Right lobe of liver (tissue), 6 donors: ENCODE measurements around the gene CACNB4. TPM values are rescaled to one million over a fixed set of nuclear protein-coding genes. Genes with fewer than 3 reads are reported as not detected.

ENCODE experiments used
- ATAC-seq, 4 donors: fragments of 200-7000 bp; cut with Tn5 transposase; one replicate each; pipeline ENCODE4 v1.9.1; 2020; ENCODE audit warnings: mild to moderate bottlenecking in 4 of 4, moderate library complexity in 4 of 4
- DNase-seq, 3 donors: peaks; one replicate each; pipeline ENCODE4 v3.0.0-alpha.2; 2020
- H3K27ac ChIP-seq, 3 donors: fragments of 200-600 bp; one replicate each; pipeline ENCODE4 v1.8.0; 2022
- H3K27me3 ChIP-seq, 2 donors: fragments of 200-600 bp; one replicate each; pipeline ENCODE4 v1.8.0; 2022
- H3K36me3 ChIP-seq, 4 donors: fragments of 200-600 bp; sonication (generic) in 1 of 4; one replicate each; pipeline versions ENCODE4 v1.5.1 to v1.8.0; 2017 to 2022; ENCODE audit warnings: control low read depth in 1 of 4
- H3K4me1 ChIP-seq, 4 donors: fragments of 200-600 bp; sonication (generic) in 1 of 4; one replicate each; pipeline versions ENCODE4 v1.5.1 to v1.8.0; 2017 to 2022; ENCODE audit warnings: control low read depth in 1 of 4
- H3K4me3 ChIP-seq, 3 donors: fragments of 200-600 bp; one replicate each; pipeline ENCODE4 v1.8.0; 2022
- H3K9me3 ChIP-seq, 4 donors: fragments of 200-600 bp; sonication (generic) in 1 of 4; one replicate each; pipeline versions ENCODE4 v1.5.1 to v1.8.0; 2017 to 2022; ENCODE audit warnings: control low read depth in 1 of 4
- POLR2A ChIP-seq: fragments of 450-650 bp; IDR thresholded peaks from one replicate; pipeline ENCODE4 v1.6.1; 2017; ENCODE audit warnings: antibody characterized with exemption, mild to moderate bottlenecking
- WGBS: methylation state at CpG from one replicate; pipeline ENCODE4 v1.1.6; 2018; ENCODE audit warnings: low coverage, low lambda C conversion rate; ENCODE audit not compliant: insufficient coverage; ENCODE audit errors: missing lambda C conversion rate; 5-methylcytosine and 5-hydroxymethylcytosine counted together
- intact Hi-C, 2 donors: fragments of 100-400 bp; cut with DNase I; formaldehyde crosslinking; loops; one replicate each; pipeline versions ENCODE4 v1.11.2 to v1.14.1; 2022
- total RNA-seq, 6 experiments: library from RNA; depleted of rRNA in 2 of 6; stranded (reverse); fragments of >200 nt in 2 of 6; fragmentation: NEBNext Ultra II Directional in 3 of 6; extraction: Animal tissue kit (Norgen Biotek cat#: 25700) in 3 of 6; gene quantifications; one replicate each; pipeline versions ENCODE4 v1.1.0 to v1.2.4, GENCODE V29; 2016 to 2023
- TF ChIP-seq, protein P1 (sequence below), 4 donors: fragments of 200-600 bp in 3 of 4; fragments of 450-650 bp in 1 of 4; IDR thresholded peaks; one replicate each; pipeline versions ENCODE4 v1.5.1 to v1.8.0; 2016 to 2022; ENCODE audit warnings: antibody characterized with exemption in 4 of 4, mild to moderate bottlenecking in 2 of 4
- donor health status: DM: no; HTN: yes; CAD: no.
- donor health status: DM: no; HTN: no; CAD: no.
- donor health status: DM: no; HTN: no; CAD: no.
- donor health status: DM: no; HTN: yes; CAD: no.
- donor health status: DM: no; HTN: yes; CAD: no.

CACNB4 gene
- total RNA-seq, 6 experiments from 2014 or later = 0.06 to 0.49 (median 0.25) TPM

- H3K27me3 ChIP-seq = no peaks in the 10 kb centered on the region
- no peaks in the 10 kb centered on the region for H3K9me3 ChIP-seq
- no peak for ATAC-seq
- H3K36me3 ChIP-seq = no peaks in the 10 kb centered on the region
- no peak for DNase-seq
- intact Hi-C loops = no loop called here
- TF ChIP-seq, protein P1, sequence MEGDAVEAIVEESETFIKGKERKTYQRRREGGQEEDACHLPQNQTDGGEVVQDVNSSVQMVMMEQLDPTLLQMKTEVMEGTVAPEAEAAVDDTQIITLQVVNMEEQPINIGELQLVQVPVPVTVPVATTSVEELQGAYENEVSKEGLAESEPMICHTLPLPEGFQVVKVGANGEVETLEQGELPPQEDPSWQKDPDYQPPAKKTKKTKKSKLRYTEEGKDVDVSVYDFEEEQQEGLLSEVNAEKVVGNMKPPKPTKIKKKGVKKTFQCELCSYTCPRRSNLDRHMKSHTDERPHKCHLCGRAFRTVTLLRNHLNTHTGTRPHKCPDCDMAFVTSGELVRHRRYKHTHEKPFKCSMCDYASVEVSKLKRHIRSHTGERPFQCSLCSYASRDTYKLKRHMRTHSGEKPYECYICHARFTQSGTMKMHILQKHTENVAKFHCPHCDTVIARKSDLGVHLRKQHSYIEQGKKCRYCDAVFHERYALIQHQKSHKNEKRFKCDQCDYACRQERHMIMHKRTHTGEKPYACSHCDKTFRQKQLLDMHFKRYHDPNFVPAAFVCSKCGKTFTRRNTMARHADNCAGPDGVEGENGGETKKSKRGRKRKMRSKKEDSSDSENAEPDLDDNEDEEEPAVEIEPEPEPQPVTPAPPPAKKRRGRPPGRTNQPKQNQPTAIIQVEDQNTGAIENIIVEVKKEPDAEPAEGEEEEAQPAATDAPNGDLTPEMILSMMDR (IDR thresholded peaks at IDR 0.05) = no peak
- TF ChIP-seq POLR2A = no peak
- no peak overlapping the region for H3K4me3 ChIP-seq
- 82% methylated on average over 8 of the region's 8 CpGs for WGBS
- no peaks in the 10 kb centered on the region for H3K4me1 ChIP-seq
- H3K27ac ChIP-seq = no peak overlapping the region
Measured at GRCh38 chr2:151972241-151973012, 126.4 kb downstream of the CACNB4 start.

- WGBS = 82% methylated on average over 13 of the region's 13 CpGs
- DNase-seq = no peak
Measured at GRCh38 chr2:151971301-151972051, 127.4 kb downstream of the CACNB4 start.

GRCh38 chr2:151968770-151969470, 129.9 kb downstream of the CACNB4 start:
- no peak overlapping the region for H3K4me3 ChIP-seq
- H3K4me1 ChIP-seq = no peaks in the 10 kb centered on the region
- H3K36me3 ChIP-seq = no peaks in the 10 kb centered on the region
- DNase-seq (no peak), ATAC-seq (no peak)
- no peak overlapping the region for H3K27ac ChIP-seq
- intact Hi-C loops = no loop called here
- no peaks in the 10 kb centered on the region for H3K27me3 ChIP-seq
- 76% methylated on average over 4 of the region's 4 CpGs for WGBS
- no peaks in the 10 kb centered on the region for H3K9me3 ChIP-seq
- no peak for TF ChIP-seq POLR2A
- TF ChIP-seq, protein P1 (IDR thresholded peaks at IDR 0.05) = no peak

More at GRCh38 chr2:151971301-151972051, 127.4 kb downstream of the CACNB4 start:
- Histone ChIP-seq H3K9me3 (no peaks in the 10 kb centered on the region), H3K4me3 (no peak overlapping the region), H3K4me1 (no peaks in the 10 kb centered on the region), H3K36me3 (no peaks in the 10 kb centered on the region), H3K27ac (no peak overlapping the region), H3K27me3 (no peaks in the 10 kb centered on the region)
- intact Hi-C loops = no loop called here
- ATAC-seq = peak in 1 of 4 donors; percentile 29
- TF ChIP-seq, protein P1 (IDR thresholded peaks at IDR 0.05) = no peak
- no peak for TF ChIP-seq POLR2A

- TF ChIP-seq, protein P1 (IDR thresholded peaks at IDR 0.05) = no peak
- TF ChIP-seq POLR2A = no peak
- ATAC-seq (no peak), DNase-seq (no peak)
- no peak overlapping the region for H3K4me3 ChIP-seq
- intact Hi-C loops = no loop called here
- no peaks in the 10 kb centered on the region for H3K27me3 ChIP-seq
- no peaks in the 10 kb centered on the region for H3K9me3 ChIP-seq
- 76% methylated on average over 11 of the region's 11 CpGs for WGBS
- H3K4me1 ChIP-seq = no peaks in the 10 kb centered on the region
- no peaks in the 10 kb centered on the region for H3K36me3 ChIP-seq
- H3K27ac ChIP-seq = no peak overlapping the region
Measured at GRCh38 chr2:151967829-151968722, 130.8 kb downstream of the CACNB4 start.
